GM12872 (cell line): Measurements from ENCODE around the gene KLHL13.

ENCODE experiments used
- TF ChIP-seq, protein P1 (sequence below): IDR thresholded peaks from 3 replicates; pipeline ENCODE4 v1.5.1; 2011; ENCODE audit warnings: low read depth, mild to moderate bottlenecking, low read length, moderate library complexity; ENCODE audit not compliant: insufficient read depth

KLHL13 gene

DNA sequence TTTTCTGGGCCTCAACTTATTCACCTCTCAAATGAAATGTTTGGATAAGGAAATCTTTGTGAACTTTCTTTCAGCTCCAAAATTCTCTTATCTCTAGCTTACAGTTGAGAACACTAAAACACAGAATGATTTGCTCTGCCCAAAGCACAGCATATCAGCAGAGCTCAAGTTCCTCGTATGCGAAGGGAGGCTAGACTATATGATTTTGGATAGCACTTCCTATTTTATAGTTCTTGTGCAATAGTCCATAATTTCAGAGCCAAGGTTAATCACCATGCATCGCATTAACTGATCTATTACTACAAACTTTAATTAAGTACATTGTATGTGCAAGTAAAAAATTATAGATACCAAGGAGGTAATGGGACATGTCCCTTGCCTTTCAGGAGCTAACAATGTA lies 27.0 kb upstream of the KLHL13 start:
- TF ChIP-seq, protein P1, sequence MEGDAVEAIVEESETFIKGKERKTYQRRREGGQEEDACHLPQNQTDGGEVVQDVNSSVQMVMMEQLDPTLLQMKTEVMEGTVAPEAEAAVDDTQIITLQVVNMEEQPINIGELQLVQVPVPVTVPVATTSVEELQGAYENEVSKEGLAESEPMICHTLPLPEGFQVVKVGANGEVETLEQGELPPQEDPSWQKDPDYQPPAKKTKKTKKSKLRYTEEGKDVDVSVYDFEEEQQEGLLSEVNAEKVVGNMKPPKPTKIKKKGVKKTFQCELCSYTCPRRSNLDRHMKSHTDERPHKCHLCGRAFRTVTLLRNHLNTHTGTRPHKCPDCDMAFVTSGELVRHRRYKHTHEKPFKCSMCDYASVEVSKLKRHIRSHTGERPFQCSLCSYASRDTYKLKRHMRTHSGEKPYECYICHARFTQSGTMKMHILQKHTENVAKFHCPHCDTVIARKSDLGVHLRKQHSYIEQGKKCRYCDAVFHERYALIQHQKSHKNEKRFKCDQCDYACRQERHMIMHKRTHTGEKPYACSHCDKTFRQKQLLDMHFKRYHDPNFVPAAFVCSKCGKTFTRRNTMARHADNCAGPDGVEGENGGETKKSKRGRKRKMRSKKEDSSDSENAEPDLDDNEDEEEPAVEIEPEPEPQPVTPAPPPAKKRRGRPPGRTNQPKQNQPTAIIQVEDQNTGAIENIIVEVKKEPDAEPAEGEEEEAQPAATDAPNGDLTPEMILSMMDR, result no peak

DNA sequence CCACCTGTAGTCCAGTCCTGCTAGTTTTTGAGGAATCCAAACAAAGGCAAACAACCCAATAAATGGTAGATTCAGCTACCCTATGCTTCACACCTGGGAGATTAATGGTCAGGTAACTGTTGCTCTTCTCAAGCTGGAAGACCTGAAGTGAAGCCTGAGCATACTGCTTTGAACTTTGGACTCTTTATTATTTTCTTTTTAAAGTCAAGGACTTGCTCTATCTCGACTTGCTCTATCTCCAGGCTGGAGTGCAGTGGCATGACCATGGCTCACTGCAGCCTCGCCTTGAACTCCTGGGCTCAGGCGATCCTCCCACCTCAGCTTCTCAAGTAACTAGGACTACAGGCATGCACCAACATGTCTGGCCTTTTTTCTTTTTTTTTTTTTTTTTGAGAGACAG lies 14.7 kb upstream of the KLHL13 start:
- TF ChIP-seq, protein P1, result no peak

DNA sequence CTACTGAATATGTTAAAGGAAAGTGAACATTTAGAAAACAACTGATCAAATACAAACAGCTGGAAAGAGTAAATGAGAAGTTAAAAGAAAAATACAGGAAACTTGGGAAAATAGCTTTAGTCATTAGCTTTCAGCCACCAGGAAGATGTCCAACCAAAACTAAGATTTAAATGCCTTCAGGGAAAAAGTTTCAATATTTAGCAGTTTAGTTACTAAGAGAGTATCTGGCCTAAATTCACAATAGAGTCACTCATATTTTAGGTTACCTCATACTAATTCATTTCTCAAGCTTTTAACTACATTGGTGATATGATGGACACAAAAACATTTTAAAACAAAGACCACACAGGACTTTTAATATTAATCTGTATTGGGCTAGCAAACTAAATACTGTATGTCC lies 13.1 kb upstream of the KLHL13 start:
- TF ChIP-seq, protein P1, result no peak

DNA sequence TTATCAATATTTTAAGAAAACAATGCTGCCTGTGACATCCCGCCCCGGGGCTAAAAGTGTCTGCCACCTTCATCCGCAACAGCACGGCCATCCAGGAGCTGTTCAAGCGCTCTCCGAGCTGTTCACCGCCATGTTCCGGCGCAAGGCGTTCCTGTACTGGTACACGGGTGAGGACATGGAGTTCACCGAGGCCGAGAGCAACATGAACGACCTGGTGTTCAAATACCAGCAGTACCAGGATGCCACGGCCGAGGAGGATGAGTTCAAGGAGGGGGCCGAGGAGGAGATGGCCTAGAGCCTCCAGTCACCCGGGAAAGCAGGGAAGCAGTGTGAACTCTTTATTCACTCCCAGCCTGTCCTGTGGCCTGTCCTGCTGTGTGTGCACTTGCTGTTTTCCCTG lies 12.1 kb upstream of the KLHL13 start:
- TF ChIP-seq, protein P1, result no peak

DNA sequence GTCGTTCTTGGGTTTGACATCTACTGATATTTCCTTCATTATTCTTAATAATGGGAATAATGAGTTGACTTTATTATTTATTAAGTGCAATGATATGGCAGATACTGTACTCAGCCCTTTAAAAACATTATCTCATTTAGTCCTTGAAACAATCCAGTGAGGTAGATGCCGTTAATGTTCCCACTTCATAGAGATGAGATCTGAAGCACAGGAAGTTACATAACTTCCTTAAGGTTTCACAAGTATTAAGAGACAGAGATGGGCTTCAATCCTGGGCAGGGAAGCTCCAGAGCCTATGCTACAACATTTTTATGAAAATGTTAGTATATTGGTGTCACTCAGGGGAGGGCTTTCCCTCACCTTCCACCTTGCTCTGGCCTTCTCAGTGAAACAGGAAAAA lies 9.7 kb upstream of the KLHL13 start:
- TF ChIP-seq, protein P1, result no peak

DNA sequence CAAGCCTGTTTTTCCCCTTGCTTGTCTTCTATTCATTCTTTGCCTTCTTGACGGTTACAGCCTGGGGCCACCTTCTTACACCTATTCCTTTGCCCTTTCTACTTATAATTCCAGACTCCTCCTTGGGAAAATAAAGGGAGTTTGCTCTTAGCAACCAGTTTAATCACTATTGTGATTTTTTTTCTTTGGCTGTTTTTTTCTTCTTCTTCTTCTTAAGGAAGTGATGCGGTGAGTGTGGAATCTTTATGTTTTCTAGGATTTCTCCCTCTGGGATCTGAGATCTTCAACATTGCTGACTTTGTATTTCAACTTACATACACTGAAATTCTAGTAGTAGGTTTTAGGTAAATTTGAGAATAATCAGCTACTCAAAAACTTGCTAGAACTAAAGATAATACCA lies 1.1 kb upstream of the KLHL13 start:
- TF ChIP-seq, protein P1, result no peak

DNA sequence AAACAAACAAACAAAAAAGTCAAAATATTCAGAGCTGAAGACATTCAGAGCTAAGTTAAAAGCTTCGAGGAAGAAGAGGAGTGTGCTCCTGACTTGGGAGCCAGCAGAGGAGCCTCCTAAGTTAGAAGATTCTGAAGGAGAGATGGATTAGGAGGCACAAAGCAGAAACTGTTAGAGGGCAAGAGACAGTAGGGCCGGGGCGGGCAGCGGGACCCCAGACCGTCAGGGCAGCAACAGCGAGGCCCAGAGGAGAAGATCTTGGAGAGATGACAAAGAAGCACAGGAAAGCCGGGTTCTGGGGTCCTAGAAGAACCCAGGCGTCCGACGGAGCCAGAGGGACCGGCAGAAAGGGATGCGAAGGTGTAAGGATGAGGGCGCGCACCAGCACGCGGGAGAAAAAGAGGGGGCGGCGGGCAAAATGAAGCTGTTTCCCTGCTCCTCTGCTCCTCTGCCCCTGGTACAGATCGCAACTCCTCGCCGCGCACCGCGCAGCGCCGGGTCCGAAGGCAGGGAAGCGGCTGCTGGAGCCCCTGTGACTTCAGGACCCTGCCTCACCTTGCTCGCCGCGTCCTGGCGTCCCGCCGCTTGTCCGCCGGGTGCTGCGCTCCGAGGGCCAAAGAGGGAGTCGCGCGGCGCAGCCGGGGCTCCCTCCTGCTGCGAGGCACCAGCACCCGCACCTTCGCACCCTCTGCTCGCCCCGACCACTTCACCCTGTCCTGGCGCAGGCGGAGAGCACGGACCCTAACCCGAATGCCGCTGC lies 477 bp downstream of the KLHL13 start:
- TF ChIP-seq, protein P1, result no peak
